Ramos (cell line): Measurements from ENCODE around the gene NUCB2.
"Not testable (repeated sequence)": the region's sequence is repeated elsewhere in the genome, so short reads cannot be mapped to it uniquely, and the experiment has no call there.

ENCODE experiments used
- in situ Hi-C: fragments of 300-500 bp; cut with MboI; formaldehyde crosslinking; loops from one replicate; pipeline ENCODE4 v1.14.3; 2022; ENCODE audit warnings: low sequenced_read_pairs; ENCODE audit not compliant: unreplicated experiment

NUCB2 gene

DNA sequence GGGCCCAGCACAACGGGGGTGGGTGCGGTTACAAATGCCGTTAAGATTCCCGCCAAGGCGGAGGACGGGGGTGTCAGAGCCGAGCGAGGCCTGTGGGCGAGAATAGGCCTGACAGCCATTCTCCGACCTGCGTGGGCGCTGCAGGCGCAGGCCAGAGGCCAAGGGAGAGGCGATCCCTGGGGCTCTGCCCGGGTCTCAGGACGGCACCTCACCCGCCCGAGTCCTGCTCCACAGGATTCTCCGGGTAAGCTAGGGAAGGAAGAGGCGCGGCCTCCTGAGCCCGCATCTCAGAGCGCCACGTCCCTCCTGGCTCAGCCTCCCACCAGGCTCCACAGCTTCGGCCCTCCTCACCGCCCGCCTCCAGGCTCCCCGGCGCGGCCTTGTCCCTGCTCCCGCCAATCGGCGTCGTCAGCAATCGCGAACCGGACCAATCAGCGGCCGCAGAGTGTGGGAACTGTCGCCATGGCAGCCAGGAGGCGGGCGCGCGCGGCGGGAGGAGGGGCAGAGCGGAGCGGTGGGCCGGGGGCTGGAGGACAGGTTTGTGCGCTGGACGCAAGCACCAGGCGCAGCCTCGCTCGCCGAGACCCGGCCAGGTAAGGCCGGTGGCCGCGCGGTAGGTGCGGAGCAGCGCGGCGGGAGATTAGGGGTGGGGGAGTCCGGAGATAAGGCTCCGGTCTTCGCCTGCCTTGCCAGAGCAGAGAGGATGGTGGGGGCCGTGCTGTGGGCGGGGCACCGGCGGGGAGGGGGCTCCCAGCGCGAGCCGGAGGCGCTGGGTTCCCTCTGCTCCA lies at the start of gene NUCB2:
NUCB2 (plus strand) TSS at position 504 of the 788 bp plus-strand sequence. CDS start 18,585 bp downstream, outside the sequence.
- in situ Hi-C loops = no loop called here

DNA sequence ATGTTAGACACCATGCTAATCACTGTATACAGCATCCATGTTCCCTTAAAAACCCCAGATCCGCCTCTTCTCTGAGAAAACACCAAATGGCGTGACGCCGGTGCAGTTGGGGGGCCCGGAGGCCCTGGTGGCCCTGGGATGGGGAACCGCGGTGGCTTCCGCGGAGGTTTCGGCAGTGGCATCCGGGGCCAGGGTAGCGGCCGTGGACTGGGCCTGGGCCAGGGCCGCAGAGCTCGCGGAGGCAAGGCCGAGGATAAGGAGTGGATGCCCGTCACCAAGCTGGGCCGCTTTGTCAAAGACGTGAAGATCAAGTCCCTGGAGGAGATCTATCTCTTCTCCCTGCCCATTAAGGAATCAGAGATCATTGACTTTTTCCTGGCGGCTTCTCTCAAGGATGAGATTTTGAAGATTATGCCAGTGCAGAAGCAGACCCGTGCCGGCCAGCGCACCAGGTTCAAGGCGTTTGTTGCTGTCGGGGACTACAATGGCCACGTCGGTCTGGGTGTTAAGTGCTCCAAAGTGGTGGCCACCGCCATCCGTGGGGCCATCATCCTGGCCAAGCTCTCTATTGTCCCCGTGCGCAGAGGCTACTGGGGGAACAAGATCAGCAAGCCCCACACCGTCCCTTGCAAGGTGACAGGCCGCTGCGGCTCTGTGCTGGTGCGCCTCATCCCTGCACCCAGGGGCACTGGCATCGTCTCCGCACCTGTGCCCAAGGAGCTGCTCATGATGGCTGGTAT lies 48.2 kb upstream of the NUCB2 start:
- in situ Hi-C loops = not testable (repeated sequence)

- in situ Hi-C loops = loop anchor here (10.0 kb wide), 1 partner anchor 275 kb away; no protein-coding TSS in a partner anchor
Measured at GRCh38 chr11:17229481-17230152, 46.9 kb upstream of the NUCB2 start.

GRCh38 chr11:17230867-17231851 lies 45.4 kb upstream of the NUCB2 start:
- in situ Hi-C loops = loop anchor here (10.0 kb wide), 1 partner anchor 274 kb away; no protein-coding TSS in a partner anchor

DNA sequence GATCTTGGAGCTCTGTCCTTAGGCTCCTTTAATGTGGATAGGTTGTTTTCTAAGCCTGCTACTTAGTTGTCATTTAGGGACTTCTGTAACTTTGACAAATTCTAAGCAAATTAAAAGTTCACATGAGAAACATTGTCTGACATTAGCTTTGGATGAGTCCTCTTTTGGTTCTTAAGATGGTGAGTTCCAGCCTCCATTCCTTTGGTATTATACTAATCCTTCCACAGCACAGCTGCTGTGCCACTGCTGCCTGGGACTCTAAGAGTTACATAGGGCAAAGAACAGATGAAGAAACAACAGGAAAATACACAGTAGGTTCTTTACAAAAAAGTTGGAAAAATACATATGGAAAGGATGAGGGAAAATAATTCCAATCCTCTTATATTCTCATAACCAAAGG lies 43.4 kb upstream of the NUCB2 start:
- in situ Hi-C loops = loop anchor here (10.0 kb wide), 1 partner anchor 272 kb away; no protein-coding TSS in a partner anchor

- in situ Hi-C loops = loop anchor here (10.0 kb wide), 1 partner anchor 266 kb away; no protein-coding TSS in a partner anchor
Measured at GRCh38 chr11:17238377-17238776, 38.2 kb upstream of the NUCB2 start.

DNA sequence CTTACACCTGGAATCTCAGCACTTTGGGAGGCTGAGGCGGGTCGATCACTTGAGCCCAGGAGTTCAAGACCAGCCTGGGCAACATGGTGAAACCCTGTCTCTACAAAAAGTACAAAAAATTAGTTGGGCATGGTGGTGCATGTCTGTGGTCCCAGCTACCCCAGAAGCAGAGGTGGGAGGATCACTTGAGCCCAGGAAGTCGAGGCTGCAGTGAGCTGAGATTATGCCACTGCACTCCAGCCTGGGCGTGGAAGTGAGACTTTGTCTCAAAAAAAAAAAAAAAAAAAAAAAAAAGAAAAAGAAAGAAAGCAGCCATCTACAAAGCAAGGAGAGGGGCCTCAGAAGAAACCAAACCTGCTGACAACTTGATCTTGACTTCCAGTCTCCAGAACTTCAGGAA lies 36.6 kb upstream of the NUCB2 start:
- in situ Hi-C loops = loop anchor here (10.0 kb wide), 1 partner anchor 265 kb away; no protein-coding TSS in a partner anchor

DNA sequence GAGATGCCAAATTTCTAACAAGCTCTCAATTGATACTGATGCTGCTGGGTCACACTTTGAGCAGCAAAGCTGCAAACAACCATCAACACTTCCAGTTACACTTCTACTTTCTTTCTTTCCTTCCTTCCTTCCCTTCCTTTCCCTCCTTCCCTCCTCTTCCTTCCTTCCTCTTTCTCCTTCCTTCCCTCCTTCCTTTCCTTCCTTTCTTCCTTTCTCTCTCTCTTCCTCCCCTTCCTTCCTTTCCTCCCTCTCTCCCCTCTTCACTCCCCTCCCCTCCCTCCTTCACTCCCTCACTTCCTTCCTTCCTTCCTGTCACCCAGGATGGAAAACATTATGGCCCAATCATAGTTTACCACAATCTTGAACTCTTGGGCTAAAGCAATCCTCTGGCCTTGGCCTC lies 35.8 kb upstream of the NUCB2 start:
- in situ Hi-C loops = no loop called here

- in situ Hi-C loops = not testable (repeated sequence)
Measured at GRCh38 chr11:17242954-17243353, 33.6 kb upstream of the NUCB2 start.

GRCh38 chr11:17244046-17244445 lies 32.5 kb upstream of the NUCB2 start:
- in situ Hi-C loops = no loop called here

DNA sequence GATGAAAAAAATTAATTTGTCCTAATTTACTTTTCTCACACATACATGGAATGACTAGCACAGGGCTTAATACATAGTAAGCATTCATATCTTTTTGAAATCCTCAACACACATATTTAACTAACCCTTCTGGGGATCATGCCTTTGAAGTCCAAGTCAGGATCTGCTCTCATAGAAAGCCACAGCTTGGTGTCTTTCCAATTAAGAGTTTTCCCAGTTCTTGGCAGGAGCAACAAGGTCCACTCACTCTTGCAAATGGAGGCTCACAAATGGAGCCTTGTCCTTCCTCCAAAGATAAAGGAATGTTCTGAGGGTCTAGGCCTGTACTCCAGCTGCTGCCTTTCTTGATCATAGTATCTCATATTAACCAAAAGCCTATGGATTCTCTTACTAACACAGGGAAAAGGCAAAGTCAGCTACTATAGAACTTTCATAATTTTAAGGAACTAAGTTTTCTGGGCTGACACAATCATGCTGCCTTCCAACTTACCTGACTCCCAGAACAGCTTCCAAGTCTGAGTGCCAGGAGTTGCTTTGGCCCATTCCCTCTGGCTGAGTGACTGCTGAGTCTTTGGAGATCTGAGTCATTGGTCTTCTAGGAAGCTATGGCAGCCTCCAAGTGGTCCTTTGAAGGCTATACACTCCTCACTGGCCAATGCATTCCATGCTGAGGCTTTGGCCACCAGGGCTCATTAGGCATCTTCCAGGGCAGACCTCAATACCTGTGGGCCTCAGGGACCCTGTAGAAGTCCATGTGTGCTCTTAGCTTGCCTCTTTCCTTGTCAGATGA lies 25.8 kb upstream of the NUCB2 start:
- in situ Hi-C loops = no loop called here

GRCh38 chr11:17252704-17253103 lies 23.8 kb upstream of the NUCB2 start:
- in situ Hi-C loops = no loop called here

- in situ Hi-C loops = no loop called here
Measured at GRCh38 chr11:17256512-17256911, 20.0 kb upstream of the NUCB2 start.

GRCh38 chr11:17257196-17257595 lies 19.3 kb upstream of the NUCB2 start:
- in situ Hi-C loops = no loop called here

DNA sequence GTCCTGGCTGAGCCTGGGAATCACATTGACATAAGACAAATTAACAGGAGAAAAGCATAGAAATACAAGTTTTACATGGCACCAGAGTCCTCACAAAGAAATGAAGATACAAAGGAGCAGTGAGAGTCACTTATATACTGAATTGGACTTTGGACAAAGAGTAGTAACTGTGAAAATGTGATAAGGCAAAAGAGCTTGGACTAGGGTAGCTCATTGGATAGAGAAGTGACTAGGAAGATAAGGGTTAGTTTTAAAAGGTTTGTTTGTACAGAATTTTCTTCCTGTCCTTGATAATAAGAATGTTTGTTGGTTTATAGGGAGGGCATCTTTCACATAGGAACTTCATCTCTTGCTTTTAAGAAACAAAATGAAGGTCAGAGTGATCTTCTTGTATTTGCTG lies 17.9 kb upstream of the NUCB2 start:
- in situ Hi-C loops = no loop called here

DNA sequence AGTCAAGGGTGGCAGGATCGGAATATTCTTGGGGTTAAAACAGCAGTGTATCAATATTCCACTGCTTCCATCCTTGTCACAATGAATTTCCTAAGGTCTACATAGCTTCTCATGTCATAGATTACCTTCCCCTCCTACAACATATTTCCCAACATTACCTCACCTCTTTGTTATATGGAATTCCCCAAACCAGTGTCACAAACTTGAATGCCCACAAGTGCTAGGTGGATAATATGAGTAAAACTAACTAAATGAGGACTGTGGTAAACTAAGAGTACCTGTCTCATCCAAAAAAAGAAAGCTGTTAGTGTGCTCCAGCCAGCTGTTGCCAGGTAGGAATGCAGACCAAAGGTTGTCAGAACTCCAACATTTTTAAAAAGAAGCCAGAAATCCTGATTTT lies 17.0 kb upstream of the NUCB2 start:
- in situ Hi-C loops = no loop called here

GRCh38 chr11:17260020-17260419 lies 16.5 kb upstream of the NUCB2 start:
- in situ Hi-C loops = no loop called here

GRCh38 chr11:17263769-17264168 lies 12.8 kb upstream of the NUCB2 start:
- in situ Hi-C loops = no loop called here

DNA sequence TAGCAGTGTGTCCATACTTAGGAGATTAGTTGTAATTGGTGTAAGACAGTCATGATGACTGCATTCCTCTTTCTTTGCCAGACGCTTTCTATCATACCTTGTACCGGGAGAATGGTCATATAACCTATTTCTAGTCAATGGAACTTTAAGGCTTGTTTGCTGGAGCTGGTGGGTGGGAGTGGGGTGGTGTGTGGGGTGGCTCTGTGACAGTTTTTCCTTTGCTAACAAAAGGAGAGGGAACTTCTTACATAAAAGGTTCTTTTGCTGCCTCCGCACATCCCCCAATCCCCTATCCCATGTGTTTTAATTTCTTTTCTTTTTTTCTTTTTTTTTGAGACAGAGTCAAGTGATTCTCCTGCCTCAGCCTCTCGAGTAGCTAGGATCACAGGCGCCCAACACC lies 9.8 kb upstream of the NUCB2 start:
- in situ Hi-C loops = no loop called here
